GM19397 (cell line): ENCODE data around the gene NAA35.
"Not testable (repeated sequence)": the region's sequence is repeated elsewhere in the genome, so short reads cannot be mapped to it uniquely, and the experiment has no call there.

Source experiments
- ATAC-seq: cut with Tn5 transposase; IDR thresholded peaks from one replicate; pipeline ENCODE4 v1.9.1; 2021; ENCODE audit warnings: mild to moderate bottlenecking, moderate library complexity; ENCODE audit not compliant: unreplicated experiment

The NAA35 gene

DNA sequence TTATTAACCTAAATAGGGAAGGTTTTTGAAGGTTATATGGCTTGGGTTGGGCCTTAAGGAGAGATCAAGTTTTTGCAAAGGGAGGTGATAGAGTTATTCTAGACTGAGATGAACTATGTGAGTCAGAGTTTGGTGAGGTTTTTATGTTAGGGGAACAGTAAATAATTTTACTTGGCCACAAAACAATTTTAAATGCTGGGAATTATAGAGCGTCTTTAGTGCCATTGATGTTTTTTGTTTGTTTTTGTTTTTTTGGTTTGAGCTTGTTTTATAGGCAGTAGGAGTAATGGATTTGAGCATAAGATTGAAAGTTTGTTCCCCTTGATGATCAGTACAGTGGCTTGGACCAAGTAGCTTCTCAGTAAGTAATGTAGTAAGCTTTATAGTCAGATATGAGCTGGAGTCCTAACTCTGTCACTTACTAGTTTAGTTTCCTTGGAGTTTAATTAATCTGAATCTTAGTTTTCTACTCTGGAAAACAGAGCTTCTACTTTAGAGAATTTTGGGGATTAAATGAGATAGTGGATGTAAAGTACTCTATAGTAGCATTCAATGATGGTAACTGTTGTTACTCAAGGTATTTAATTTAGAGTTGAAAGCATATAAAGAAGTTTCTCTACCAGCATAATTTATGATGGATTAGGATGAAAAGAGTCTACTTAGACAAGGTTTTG lies 2.9 kb downstream of the NAA35 start:
- ATAC-seq, result no peak

GRCh38 chr9:85944672-85945071 lies 3.7 kb downstream of the NAA35 start:
- ATAC-seq, result no peak

- ATAC-seq, result no peak
Measured at GRCh38 chr9:85949586-85950335, 8.8 kb downstream of the NAA35 start.

- no peak for ATAC-seq
Measured at GRCh38 chr9:85959955-85960354, 19.0 kb downstream of the NAA35 start.

- ATAC-seq, result no peak
Measured at GRCh38 chr9:85960688-85961093, 19.7 kb downstream of the NAA35 start.

DNA sequence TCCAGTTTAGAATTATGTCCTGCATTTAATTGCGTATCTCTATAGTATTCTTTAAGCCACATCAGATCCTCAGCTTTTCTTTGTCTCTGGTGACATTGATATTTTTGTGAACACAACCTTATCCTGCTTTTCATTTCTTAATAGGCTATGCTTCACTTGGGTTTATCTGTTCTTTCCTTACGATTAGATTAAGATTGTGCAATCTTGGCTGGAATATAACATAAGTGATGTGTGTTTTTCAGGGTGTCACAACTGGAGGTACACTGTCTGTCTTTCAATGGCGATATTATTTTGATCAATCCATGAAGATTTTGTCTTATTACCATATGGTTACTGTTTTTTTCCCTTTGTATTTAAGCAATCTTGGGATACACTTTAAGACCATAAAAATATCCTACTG lies 23.6 kb downstream of the NAA35 start:
- no peak for ATAC-seq

DNA sequence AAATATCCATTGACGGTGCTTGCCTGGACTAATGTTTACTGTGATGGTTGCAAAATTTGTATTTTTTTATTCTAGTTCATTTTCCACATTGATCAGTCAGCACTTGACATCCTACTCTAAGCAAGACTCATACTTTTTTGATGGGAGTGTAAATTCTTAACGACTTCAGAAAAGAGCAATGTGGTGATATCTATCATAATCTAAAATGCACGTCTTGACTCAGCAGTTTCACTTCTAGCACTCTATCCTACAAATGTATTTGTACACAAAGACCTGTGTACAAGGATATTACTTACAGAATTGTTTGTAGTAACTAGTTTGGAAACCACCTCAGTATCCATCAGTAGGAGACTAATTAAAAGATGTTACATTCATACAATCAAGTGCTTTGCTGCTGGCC lies 24.0 kb downstream of the NAA35 start:
- ATAC-seq, result no peak

- no peak for ATAC-seq
Measured at GRCh38 chr9:85969727-85970126, 28.8 kb downstream of the NAA35 start.

GRCh38 chr9:85971731-85972130 lies 30.8 kb downstream of the NAA35 start:
- no peak for ATAC-seq

- ATAC-seq, result no peak
Measured at GRCh38 chr9:85973238-85973637, 32.3 kb downstream of the NAA35 start.

GRCh38 chr9:85974055-85974547 lies 33.2 kb downstream of the NAA35 start:
- ATAC-seq, result not testable (repeated sequence)

DNA sequence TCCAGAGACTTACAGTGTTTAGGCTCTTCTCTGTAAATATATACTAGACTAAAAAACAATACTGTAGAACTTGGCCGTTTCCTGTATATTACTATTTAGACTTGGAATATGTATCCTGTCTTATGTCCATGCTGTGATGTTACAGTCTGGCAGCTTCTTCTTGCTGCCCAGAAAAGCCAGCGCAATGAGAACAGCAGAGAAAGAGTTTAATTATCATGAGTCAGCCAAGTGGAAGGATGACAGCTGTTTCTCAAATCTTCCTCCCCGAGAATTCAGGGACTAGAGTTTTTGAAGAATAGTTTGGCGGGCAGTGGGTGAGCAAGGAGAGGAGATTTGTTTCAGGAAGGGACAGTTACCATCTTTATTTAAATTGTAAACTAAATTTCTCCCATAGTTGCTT lies 37.5 kb downstream of the NAA35 start:
- no peak for ATAC-seq

GRCh38 chr9:85981369-85981768 lies 40.4 kb downstream of the NAA35 start:
- no peak for ATAC-seq

DNA sequence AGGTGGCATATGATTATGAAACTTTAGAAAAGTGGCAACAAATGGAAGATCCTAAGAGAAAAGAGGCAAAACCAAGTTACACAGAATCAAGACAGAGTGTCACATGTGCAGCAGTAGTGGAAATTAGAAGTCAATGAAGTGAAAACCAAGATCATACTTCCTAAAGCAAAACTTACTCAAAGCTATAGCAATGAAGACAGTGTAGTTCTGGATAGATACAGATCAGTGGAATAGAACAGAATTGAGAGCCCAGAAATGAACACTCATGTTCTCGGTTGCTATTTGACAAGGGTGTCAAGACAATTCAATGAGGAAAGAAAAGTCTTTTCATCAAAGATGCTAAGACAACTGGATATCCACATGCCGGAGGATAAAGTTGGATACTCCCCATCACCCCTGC lies 43.5 kb downstream of the NAA35 start:
- no peak for ATAC-seq

DNA sequence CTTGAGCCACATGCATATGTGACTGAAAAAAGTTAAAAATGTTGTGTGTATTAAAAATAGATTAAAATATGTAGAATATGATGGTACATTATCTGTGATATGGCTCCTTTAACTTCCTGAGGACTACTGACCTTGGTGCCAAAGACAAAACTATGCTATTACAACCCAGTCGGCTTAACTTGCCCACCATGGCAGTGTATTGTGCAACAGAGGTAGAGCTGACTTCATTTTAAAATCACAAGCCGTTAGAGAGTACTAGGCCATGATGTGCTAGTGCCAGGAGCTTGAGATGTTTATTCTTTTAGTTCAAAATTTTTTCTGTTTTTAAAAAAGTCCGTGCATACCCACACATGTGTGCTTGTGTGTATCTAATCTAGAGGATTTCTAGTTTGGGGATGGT lies 46.3 kb downstream of the NAA35 start:
- no peak for ATAC-seq

- no peak for ATAC-seq
Measured at GRCh38 chr9:85994191-85994590, 53.2 kb downstream of the NAA35 start.

DNA sequence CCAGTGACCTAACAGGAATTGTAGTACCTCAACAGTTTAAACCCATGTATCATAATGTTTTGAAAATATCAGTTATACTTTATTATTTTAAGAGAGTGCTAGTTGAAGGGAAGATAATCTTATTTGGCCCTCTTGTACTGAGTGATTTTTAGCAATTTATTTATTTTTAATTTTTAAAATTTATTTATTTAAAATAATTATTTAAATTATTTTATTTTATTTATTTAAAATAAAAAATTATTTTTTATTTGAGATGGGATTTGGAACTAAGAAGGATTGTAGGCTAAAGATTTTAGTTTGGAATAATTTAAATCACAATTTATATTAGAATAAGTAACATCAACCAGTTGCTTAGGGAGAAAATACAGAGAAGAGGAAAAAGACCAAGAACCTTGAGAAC lies 54.2 kb downstream of the NAA35 start:
- ATAC-seq, result no peak

GRCh38 chr9:85995599-85995998 lies 54.7 kb downstream of the NAA35 start:
- ATAC-seq, result no peak

DNA sequence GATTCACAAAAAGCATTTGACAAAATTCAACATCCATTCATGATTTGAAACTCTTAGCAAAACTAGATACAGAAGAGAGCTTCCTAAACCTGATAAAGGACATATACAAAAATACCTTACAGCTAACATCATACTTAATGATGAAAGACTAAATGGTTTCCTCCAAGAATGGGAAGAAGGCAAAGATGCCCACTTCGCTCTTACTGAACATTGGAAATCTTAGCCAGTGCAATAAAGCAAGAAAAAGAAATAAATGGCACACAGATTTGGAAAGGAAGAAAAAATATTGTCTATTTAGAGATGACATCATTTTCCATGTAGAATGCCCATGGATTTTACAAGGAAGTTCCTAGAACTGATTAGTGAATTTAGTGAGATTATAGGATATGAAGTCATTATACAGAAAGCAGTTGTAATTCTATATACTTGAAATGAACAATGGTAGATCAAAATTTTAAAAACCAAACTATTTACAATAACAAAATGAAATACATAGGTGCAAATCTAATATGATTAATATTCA lies 64.4 kb downstream of the NAA35 start:
- no peak for ATAC-seq

DNA sequence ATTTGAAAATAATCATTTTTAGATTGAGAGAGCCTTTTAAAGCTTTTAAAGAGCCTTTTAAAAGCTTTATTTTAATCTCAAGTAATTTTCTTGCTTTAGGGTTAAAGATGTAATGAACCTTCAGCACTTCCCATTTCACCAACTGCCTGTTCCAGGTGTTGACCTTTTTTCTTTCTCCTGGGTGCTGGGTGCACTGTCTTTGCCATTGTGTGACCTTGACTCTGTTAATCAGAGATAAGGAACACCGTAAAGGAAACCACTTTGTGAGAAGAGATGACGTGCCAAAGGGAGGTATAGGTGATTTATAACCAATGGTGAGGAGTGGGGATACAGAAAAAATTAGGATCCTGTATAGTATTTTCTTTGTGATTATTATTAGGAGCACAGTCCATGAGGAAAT lies 68.2 kb downstream of the NAA35 start:
- no peak for ATAC-seq

GRCh38 chr9:86020731-86021130 lies 79.8 kb downstream of the NAA35 start:
- no peak for ATAC-seq

GRCh38 chr9:86021166-86021565 lies 80.2 kb downstream of the NAA35 start:
- no peak for ATAC-seq
